GM12801 (cell line): ENCODE data around the gene MYO7B.

ENCODE experiments used
- CTCF ChIP-seq: IDR thresholded peaks from one replicate; pipeline ENCODE4 v1.5.1; 2011; ENCODE audit warnings: control low read depth; ENCODE audit not compliant: insufficient read length; ENCODE audit errors: extremely low read depth

MYO7B gene

GRCh38 chr2:127545796-127546195 lies 10.3 kb downstream of the MYO7B start:
- no peak for TF ChIP-seq CTCF

DNA sequence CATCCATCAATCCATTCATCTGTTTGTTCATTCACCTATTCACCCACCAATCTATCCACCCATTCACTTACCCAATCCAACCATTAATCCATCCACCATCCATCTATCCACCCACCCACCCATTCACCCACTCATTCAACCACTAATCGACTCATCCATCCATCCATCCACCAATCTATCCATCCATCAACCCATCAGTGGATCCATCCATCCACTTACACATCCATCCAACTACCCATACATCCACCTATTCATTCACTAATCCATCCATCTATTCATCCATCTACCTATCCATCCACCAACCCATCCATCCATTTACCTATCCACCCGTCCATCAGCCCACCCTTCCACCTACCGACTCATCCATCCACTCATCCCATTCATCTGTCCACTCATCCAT lies 11.3 kb downstream of the MYO7B start:
- no peak for TF ChIP-seq CTCF

DNA sequence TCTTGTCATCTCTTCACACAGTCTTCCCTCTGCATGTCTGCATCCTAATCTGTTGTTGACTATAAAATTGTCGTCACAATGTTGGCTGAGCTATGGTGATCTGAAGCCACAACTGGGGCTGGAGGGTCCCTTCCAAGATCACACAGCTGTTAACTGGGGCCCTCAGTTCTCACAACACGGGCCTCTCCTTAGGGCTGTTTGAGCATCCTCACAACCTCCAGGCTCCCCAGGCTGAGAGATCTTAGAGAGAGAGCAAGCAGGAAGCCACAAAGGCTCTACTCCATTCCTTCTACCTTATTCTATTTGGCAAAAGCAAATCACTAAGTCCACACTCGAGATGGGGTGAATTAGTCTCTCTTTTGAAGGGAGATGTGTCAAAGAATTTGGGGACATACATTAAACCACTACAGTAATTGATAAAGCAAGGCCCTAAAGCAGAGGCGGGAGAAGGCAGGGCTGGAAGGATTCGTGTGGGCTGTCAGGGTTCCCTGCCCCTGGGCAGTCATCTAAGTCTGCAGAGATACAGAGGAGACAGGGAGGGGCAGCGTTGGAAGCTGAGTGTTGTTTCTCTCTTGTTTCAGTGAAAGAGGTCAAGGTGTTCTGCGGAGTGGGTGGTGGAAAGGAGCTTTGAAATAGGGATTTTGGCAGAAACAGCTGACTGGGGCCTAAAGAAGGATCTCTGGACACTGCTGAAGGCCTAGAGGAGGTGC lies 15.9 kb downstream of the MYO7B start:
- TF ChIP-seq CTCF = no peak

GRCh38 chr2:127552336-127552735 lies 16.9 kb downstream of the MYO7B start:
- TF ChIP-seq CTCF = no peak

GRCh38 chr2:127552846-127553245 lies 17.4 kb downstream of the MYO7B start:
- TF ChIP-seq CTCF = no peak

- TF ChIP-seq CTCF = no peak
These were observed 23.4 kb downstream of the MYO7B start for GRCh38 chr2:127558911-127559310.

GRCh38 chr2:127559454-127559853 lies 24.0 kb downstream of the MYO7B start:
- no peak for TF ChIP-seq CTCF
